ENCODE measurements around the gene HNRNPF.
A peak's percentile ranks its signal among the peaks of the same experiment; 100 is the strongest.
"Not testable (repeated sequence)": the region's sequence is repeated elsewhere in the genome, so short reads cannot be mapped to it uniquely, and the experiment has no call there.

The HNRNPF gene

DNA sequence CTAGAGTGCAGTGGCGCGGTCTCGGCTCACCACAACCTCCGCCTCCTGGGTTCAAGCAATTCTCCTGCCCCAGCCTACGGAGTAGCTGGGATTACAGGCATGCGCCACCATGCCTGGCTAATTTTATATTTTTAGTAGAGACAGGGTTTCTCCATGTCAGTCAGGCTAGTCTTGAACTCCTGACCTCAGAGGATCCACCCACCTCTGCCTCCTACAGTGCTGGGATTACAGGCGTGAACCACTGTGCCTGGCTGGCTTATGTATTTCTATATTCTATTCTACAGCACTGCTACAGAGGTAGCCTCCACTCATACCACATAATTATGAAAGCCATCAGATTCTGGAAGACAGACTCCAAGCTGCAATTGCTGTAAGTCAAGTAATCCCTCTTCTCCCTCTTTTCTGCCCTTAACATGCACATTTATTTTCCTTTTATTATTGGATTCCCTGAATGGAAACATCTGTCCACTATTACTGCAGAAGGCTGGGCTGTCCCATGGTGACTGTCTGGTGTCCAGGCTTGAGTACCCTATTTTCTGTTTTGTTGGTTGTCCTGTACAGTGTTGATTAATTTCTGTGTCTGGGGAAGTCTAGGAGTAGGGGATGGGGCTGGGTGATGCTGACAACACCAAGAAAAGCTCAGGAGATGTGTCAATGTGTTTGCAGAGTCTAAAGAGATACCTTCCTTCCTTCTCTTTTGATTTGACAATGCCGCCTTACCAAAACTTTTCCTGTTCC, 22.1 kb upstream of the HNRNPF start:
- in situ Hi-C loops (cut with HindIII; ENCODE audit: low sequenced_read_pairs), result no loop called here
- TF ChIP-seq, protein P1, sequence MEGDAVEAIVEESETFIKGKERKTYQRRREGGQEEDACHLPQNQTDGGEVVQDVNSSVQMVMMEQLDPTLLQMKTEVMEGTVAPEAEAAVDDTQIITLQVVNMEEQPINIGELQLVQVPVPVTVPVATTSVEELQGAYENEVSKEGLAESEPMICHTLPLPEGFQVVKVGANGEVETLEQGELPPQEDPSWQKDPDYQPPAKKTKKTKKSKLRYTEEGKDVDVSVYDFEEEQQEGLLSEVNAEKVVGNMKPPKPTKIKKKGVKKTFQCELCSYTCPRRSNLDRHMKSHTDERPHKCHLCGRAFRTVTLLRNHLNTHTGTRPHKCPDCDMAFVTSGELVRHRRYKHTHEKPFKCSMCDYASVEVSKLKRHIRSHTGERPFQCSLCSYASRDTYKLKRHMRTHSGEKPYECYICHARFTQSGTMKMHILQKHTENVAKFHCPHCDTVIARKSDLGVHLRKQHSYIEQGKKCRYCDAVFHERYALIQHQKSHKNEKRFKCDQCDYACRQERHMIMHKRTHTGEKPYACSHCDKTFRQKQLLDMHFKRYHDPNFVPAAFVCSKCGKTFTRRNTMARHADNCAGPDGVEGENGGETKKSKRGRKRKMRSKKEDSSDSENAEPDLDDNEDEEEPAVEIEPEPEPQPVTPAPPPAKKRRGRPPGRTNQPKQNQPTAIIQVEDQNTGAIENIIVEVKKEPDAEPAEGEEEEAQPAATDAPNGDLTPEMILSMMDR (IDR thresholded peaks at IDR 0.05; ENCODE audit: low read depth, low read length), result no peak
- DNase-seq (ENCODE audit: low read depth, low spot score), result no peak
- H3K4me3 ChIP-seq (ENCODE audit: low read depth, low read length), result no peak overlapping the region

DNA sequence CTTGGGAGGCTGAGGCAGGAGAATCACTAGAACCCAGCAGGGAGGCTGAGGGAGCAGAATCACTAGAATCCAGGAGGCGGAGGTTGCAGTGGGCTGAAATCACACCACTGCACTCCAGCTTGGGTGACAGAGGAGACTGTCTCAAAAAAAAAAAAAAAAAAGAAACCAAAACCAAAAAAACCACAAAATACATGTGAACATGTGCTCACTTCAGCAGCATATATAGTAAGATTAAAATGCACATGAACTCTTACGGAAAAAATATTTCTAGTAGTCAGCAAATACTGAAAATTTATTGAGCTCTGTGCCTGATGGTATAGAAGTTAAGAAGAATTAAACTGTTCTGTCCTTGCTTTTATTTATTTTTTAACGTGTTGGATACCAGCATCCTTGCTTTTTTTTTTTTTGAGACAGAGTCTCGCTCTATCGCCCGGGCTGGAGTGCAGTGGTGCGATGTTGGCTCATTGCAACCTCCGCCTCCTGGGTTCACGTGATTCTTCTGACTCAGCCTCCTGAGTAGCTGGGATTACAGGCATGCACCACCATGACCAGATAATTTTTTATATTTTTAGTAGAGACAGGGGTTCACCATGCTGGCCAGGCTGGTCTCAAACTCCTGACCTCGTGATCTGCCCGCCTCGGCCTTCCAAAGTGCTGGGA, 18.3 kb upstream of the HNRNPF start:
- in situ Hi-C loops (cut with HindIII; ENCODE audit: low sequenced_read_pairs), result no loop called here
- H3K4me3 ChIP-seq (ENCODE audit: low read depth, low read length), result no peak overlapping the region
- TF ChIP-seq, protein P1 (IDR thresholded peaks at IDR 0.05; ENCODE audit: low read depth, low read length), result no peak
- no peak for DNase-seq (ENCODE audit: low read depth, low spot score)

DNA sequence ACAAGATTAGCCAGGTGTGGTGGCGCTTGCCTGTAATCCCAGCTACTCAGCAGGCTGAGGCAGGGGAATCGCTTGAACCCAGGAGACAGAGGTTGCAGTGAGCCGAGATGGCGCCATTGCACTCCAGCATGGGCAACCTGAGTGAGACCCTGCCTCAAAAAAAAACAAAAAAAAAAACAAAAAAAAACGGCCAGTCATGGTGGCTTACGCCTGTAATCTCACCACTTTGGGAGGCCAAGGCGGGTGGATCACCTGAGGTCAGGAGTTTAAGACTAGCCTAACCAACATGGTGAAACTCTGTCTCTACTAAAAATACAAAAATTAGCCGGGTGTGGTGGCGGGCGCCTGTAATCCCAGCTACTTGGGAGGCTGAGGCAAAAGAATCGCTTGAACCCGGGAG, 17.5 kb upstream of the HNRNPF start:
- H3K4me3 ChIP-seq (ENCODE audit: low read depth, low read length); in situ Hi-C loops (cut with HindIII; ENCODE audit: low sequenced_read_pairs); DNase-seq (ENCODE audit: low read depth, low spot score): not testable (repeated sequence)

DNA sequence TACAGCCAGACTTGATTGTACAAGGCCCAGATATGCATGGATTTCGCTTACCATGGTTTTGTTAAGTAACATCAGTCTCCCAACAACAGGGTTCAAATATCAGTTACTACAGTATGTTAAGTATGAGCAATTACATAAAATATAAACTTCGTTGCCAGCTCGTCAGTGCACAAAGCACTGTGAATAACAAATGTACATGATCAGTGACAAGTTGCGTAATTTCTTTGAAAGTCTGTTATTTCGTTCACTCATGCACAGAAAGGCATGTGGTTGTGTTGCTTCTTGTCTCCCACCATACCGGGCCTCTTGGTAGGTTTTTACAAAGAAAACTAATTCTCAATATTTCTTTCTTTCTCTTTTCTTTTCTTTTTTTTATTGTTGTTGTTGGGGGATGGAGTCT, 15.4 kb upstream of the HNRNPF start:
- TF ChIP-seq, protein P1 (IDR thresholded peaks at IDR 0.05; ENCODE audit: low read depth, low read length), result no peak
- H3K4me3 ChIP-seq (ENCODE audit: low read depth, low read length), result no peak overlapping the region
- in situ Hi-C loops (cut with HindIII; ENCODE audit: low sequenced_read_pairs), result no loop called here
- DNase-seq (ENCODE audit: low read depth, low spot score), result no peak

DNA sequence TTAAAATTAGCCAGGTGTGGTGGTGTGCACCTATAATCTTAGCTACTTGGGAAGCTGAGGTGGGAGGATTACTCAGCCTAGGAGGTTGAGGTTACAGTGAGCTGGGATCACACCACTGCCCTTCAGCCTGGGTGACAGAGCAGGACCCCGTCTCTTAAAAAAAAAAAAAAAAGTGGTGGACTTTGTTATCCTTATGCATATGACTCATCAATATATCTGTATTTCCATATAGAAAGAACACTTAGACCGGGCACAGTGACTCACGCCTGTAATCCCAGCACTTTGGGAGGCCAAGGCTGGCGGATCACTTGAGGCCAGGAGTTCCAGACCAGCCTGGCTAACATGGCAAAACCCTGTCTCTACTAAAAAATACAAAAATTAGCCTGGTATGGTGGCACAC, 13.0 kb upstream of the HNRNPF start:
- H3K4me3 ChIP-seq (ENCODE audit: low read depth, low read length); in situ Hi-C loops (cut with HindIII; ENCODE audit: low sequenced_read_pairs); DNase-seq (ENCODE audit: low read depth, low spot score): not testable (repeated sequence)

DNA sequence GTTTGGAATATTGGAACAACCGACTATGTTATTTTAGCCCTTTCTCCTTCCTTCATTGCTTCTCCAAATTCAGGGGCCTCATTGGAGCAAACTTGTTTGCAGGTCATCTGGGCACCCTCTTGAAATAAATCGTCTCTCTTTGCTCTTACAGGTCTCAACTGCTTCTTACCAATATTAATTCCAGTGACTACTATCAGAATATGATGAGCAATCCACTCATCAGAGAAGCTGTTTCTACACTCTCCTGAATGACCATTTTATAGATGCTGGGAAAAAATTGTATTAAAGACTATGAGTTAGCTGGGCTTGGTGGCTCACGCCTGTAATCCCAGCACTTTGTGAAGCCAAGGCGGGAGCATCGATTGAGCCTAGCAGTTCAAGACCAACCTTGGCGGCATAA, 12.5 kb upstream of the HNRNPF start:
- H3K4me3 ChIP-seq (ENCODE audit: low read depth, low read length), result no peak overlapping the region
- in situ Hi-C loops (cut with HindIII; ENCODE audit: low sequenced_read_pairs), result no loop called here

DNA sequence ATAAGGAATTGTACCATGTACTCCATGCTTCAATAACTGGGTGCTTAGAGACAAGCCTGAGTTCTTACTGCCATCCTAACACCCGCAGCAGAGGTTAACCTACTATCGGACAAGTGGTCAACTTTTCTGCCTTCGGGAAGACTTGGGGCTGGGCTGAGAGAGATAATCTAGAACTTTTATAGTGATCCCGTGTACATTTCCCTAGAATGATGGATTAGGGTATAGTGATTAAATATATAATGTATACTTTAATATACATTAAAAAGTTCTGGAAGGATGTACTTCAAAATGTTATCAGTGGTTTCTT, 12.2 kb upstream of the HNRNPF start:
- TF ChIP-seq, protein P1 (IDR thresholded peaks at IDR 0.05; ENCODE audit: low read depth, low read length), result no peak
- peak overlapping the region; percentile 50 for H3K4me3 ChIP-seq (ENCODE audit: low read depth, low read length)
- DNase-seq (ENCODE audit: low read depth, low spot score), result no peak
- in situ Hi-C loops (cut with HindIII; ENCODE audit: low sequenced_read_pairs), result no loop called here

More for the DNA sequence above, 12.5 kb upstream of the HNRNPF start:
- DNase-seq (ENCODE audit: low read depth, low spot score), result no peak
- TF ChIP-seq, protein P1 (IDR thresholded peaks at IDR 0.05; ENCODE audit: low read depth, low read length), result no peak
